ENCODE measurements around the gene RAP1A. TPM values are rescaled to one million over a fixed set of nuclear protein-coding genes. Genes with fewer than 3 reads are reported as not detected.

Gene RAP1A
- total RNA-seq, 1 experiment from 2014 or later, result 50.9 TPM

DNA sequence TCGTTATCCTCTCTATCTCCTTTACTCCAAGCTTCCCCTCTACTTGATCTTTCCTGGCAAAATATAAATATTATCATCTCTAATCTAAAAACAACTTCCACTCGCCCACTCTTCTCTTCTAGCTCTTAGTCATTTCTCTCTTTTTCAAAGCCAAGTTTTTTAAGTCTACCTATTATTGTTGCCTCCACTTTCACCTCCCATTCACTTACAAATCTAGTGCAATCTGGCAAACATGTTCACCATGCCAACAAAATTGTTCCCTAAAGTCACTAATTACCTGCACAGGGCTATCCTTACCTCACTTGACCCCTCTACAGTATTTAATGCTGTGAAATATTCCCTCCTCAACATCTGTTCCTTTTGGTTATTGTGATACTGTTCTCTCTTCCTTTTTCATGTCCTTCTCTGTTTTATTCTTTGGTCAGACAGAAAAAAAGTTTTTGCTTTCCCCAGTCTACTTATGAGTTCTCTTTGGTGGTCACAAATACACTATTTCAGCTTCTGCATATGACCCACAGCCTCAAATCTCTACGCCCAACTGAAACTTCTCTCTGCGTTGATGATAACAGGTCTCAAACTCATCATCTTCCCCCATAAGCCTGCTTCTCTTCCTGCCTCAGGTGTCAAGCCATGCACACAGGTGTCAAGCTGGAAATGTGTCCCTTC, 31.9 kb upstream of the RAP1A start:
- Histone ChIP-seq H3K4me1 (ENCODE audit: insufficient read depth, low read length, poor library complexity, severe bottlenecking) (peaks cover 3% of the 10 kb centered on the region), H3K9me3 (ENCODE audit: low read depth, low read length, poor library complexity, severe bottlenecking) (no peaks in the 10 kb centered on the region), H3K27ac (ENCODE audit: low read depth, low read length, poor library complexity, severe bottlenecking) (no peak overlapping the region), H3K4me3 (ENCODE audit: low read depth, low read length, poor library complexity, severe bottlenecking) (no peak overlapping the region), H3K36me3 (ENCODE audit: insufficient read depth, low read length, poor library complexity, severe bottlenecking) (no peaks in the 10 kb centered on the region), H3K27me3 (replicated peaks; ENCODE audit: insufficient read depth, low read depth, low read length, poor library complexity) (no peaks in the 10 kb centered on the region)
- no peak for DNase-seq (ENCODE audit: low spot score)
- BruUV-seq (replicated peaks), result no TSS peak
- CTCF ChIA-PET, result no interaction called here
- POLR2A ChIA-PET (ENCODE audit: low non-redundant PET), result interaction anchor here (0.6 kb wide), 1 partner anchor 127 kb away, joined by 3 read pairs; no protein-coding TSS in a partner anchor
- TF ChIP-seq EZH2 (IDR thresholded peaks at IDR 0.05; ENCODE audit: borderline replicate concordance, low read depth, low read length, poor library complexity, severe bottlenecking), result no peak
- TF ChIP-seq, protein P1, sequence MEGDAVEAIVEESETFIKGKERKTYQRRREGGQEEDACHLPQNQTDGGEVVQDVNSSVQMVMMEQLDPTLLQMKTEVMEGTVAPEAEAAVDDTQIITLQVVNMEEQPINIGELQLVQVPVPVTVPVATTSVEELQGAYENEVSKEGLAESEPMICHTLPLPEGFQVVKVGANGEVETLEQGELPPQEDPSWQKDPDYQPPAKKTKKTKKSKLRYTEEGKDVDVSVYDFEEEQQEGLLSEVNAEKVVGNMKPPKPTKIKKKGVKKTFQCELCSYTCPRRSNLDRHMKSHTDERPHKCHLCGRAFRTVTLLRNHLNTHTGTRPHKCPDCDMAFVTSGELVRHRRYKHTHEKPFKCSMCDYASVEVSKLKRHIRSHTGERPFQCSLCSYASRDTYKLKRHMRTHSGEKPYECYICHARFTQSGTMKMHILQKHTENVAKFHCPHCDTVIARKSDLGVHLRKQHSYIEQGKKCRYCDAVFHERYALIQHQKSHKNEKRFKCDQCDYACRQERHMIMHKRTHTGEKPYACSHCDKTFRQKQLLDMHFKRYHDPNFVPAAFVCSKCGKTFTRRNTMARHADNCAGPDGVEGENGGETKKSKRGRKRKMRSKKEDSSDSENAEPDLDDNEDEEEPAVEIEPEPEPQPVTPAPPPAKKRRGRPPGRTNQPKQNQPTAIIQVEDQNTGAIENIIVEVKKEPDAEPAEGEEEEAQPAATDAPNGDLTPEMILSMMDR (conservative IDR thresholded peaks at IDR 0.05; ENCODE audit: low read depth, low read length), result no peak
- intact Hi-C loops (cut with micrococcal nuclease; ENCODE audit: unreplicated experiment), result no loop called here

DNA sequence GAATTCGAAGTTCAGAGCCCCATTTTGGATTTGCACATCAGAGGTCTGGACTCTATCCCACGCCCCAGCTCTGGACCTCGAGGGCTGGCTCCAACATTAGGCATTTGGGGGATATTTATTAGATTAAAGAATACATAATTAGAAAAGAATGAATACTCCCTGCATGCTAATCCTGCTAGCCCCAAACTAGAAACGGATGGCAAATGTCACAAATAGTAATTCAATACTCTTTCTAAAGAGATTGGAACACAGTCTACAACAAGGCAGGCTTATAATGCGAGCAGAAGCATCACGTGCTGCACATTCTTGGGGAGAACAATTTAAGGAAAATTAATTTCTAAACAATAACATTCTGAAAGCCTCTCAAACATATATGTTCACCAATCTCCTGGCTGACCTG, 27.7 kb upstream of the RAP1A start:
- BruUV-seq (replicated peaks), result no TSS peak
- intact Hi-C loops (cut with micrococcal nuclease; ENCODE audit: unreplicated experiment), result no loop called here
- POLR2A ChIA-PET (ENCODE audit: low non-redundant PET), result no interaction called here
- TF ChIP-seq EZH2 (IDR thresholded peaks at IDR 0.05; ENCODE audit: borderline replicate concordance, low read depth, low read length, poor library complexity, severe bottlenecking), result no peak
- no peak for DNase-seq (ENCODE audit: low spot score)
- CTCF ChIA-PET, result no interaction called here
- Histone ChIP-seq H3K27me3 (replicated peaks; ENCODE audit: insufficient read depth, low read depth, low read length, poor library complexity) (no peaks in the 10 kb centered on the region), H3K9me3 (ENCODE audit: low read depth, low read length, poor library complexity, severe bottlenecking) (no peaks in the 10 kb centered on the region), H3K36me3 (ENCODE audit: insufficient read depth, low read length, poor library complexity, severe bottlenecking) (no peaks in the 10 kb centered on the region), H3K4me3 (ENCODE audit: low read depth, low read length, poor library complexity, severe bottlenecking) (no peak overlapping the region), H3K27ac (ENCODE audit: low read depth, low read length, poor library complexity, severe bottlenecking) (no peak overlapping the region), H3K4me1 (ENCODE audit: insufficient read depth, low read length, poor library complexity, severe bottlenecking) (peaks cover 13% of the 10 kb centered on the region)

DNA sequence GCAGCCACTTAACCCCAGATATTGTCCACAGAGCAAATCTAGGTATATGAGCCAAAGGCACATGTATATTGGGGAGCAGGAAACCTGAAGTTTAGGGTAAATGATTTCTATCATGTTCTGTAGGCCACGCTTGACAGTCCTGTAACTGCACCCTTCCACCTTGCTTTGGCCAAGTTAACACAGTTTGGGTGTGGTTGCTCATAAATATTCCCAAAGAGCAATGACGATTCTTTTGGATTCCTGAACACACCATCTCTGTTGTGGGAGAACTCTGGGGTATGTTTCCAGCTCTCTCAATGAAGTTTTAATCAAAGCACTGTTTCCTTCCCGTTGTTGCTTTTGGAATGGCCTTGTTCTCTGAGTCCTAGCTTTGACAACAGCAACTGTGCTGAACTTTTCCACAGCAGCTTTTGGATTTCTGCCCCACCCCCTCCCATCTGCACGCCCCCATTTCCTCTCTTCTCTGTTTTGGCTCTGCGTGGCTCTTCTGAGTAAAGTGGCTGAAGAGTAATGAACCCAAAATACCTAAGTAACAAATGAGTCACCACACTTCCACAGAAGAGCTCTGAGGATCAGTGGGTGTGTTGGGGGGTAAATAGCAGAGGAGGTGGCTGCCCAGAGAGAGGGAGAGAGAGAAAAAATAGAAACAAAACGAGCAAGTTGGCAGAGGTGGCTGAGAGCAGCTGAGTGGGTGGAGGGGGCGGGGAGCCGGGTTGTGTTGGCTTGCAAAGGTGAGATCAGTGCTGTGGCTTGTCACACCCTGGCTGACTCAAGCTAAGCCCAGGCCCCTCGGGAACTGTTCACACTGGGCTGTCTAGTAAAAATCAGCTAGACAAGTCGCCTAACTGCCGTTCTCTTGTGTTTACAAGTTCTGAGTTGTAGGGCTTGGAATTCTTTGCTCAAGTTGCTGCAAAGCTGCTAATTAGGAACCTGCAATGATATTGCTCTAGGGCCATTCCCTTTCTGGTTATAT, 26.9 kb upstream of the RAP1A start:
- CTCF ChIA-PET, result no interaction called here
- no peak for TF ChIP-seq EZH2 (IDR thresholded peaks at IDR 0.05; ENCODE audit: borderline replicate concordance, low read depth, low read length, poor library complexity, severe bottlenecking)
- TF ChIP-seq, protein P1 (conservative IDR thresholded peaks at IDR 0.05; ENCODE audit: low read depth, low read length), result no peak
- Histone ChIP-seq H3K27ac (ENCODE audit: low read depth, low read length, poor library complexity, severe bottlenecking) (no peak overlapping the region), H3K4me3 (ENCODE audit: low read depth, low read length, poor library complexity, severe bottlenecking) (no peak overlapping the region), H3K4me1 (ENCODE audit: insufficient read depth, low read length, poor library complexity, severe bottlenecking) (peaks cover 13% of the 10 kb centered on the region), H3K9me3 (ENCODE audit: low read depth, low read length, poor library complexity, severe bottlenecking) (no peaks in the 10 kb centered on the region), H3K36me3 (ENCODE audit: insufficient read depth, low read length, poor library complexity, severe bottlenecking) (no peaks in the 10 kb centered on the region), H3K27me3 (replicated peaks; ENCODE audit: insufficient read depth, low read depth, low read length, poor library complexity) (no peaks in the 10 kb centered on the region)
- POLR2A ChIA-PET (ENCODE audit: low non-redundant PET), result interaction anchor here (0.7 kb wide), 1 partner anchor 151 kb away, joined by 20 read pairs; no protein-coding TSS in a partner anchor
- intact Hi-C loops (cut with micrococcal nuclease; ENCODE audit: unreplicated experiment), result no loop called here
- DNase-seq (ENCODE audit: low spot score), result peak; percentile 68
- BruUV-seq (replicated peaks), result no TSS peak

All from A673 (cell line).